Stimulated activated CD8-positive, alpha-beta memory T cell treated with anti-CD3 and anti-CD28 coated beads, Interleukin-4, amount 100 ng/mL, for 24 hours (primary cell): Measurements from ENCODE around the gene ING2.
"Not testable (repeated sequence)": the region's sequence is repeated elsewhere in the genome, so short reads cannot be mapped to it uniquely, and the experiment has no call there.

Experiments
- DNase-seq: peaks from one replicate; pipeline ENCODE4 v3.0.0-alpha.2; 2020; ENCODE audit warnings: low read depth

ING2 gene

GRCh38 chr4:183550345-183551093 is 45.7 kb downstream of the ING2 start:
- DNase-seq: no peak

DNA sequence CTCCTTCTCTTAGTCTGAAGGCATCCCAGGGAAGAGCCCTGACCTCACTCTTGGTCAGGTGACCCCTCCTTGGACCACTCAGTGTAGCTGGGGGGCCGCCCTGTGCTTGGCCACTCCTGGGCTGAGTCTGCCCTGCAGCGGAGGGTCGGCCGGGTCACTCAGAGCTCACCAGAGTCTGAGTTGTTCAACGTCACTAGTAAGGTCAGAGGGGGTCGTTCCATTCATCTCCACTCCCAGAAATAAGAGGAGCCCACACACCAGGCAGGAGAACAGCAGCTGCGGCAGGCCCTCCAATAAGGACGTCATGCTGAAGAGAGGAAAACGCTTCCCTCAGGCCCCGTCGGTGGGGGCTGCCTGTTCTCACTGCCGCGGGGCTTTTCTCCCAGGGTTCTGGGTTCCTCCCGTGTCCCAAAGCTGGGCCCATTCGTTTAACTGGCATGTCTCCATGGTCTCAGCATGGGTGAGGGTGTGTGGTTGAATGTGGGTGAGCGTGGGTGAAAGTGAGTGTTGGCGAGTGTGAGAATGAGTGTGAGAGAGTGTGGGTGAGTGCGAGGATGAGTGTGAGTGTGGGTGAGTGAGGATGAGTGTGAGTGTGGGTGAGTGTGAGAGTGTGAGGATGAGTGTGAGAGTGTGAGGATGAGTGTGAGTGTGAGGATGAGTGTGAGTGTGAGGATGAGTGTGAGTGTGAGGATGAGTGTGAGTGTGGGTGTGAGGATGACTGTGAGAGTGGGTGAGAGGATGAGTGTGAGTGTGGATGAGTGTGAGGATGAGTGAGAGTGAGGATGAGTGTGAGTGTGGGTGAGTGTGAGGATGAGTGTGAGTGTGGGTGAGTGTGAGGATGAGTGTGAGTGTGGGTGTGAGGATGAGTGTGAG is 47.7 kb downstream of the ING2 start:
- DNase-seq: no peak

- not testable (repeated sequence) for DNase-seq
Observed at GRCh38 chr4:183553147-183553478, 48.3 kb downstream of the ING2 start.

DNA sequence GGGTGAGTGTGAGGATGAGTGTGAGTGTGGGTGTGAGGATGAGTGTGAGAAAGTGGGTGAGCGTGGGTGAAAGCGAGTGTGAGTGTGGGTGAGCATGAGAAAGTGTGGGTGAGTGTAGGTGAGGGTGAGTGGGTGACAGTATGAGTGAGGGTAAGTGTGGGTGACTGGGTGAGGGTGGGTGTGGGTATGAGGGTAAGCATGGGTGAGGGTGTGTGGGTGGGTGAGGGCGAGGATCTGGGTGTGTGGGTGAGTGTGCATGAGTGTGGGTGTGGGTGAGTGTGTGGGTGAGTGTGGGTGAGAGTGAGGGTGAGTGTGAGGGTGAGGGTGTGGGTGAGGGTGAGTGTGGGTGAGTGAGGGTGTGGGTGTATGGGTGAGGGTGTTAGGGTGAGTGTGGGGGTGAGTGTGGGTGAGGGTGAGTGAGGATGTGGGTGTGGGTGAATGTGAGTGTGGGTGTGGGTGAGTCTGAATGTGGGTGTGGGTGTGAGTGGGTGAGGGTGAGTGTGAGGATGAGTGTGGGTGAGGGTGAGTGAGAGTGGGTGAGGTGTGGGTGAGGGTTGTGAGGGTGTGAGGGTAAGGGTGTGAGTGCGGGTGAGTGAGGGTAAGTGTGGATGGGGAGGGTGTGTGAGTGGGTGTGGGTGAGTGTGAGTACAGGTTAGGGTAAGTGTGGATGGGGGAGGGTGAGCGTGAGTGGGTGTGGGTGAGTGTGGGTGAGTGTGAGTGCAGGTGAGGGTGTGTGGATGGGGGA is 48.9 kb downstream of the ING2 start:
- no peak for DNase-seq

DNA sequence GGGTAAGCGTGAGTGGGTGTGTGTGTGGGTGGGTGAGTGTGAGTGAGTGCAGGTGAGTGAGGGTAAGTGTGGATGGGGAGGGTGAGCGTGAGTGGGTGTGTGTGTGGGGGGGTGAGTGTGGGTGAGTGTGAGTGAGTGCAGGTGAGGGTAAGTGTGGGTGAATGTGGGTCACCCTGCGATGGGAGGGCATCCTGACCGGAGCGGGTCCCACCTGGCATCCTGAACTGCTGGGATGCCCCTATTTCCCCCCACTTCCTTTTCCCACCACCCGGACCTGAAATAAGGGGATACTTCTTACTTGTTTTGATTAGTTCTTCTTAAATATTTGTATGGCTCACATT is 49.5 kb downstream of the ING2 start:
- DNase-seq: no peak

GRCh38 chr4:183554878-183555585 is 50.2 kb downstream of the ING2 start:
- DNase-seq: no peak

DNA sequence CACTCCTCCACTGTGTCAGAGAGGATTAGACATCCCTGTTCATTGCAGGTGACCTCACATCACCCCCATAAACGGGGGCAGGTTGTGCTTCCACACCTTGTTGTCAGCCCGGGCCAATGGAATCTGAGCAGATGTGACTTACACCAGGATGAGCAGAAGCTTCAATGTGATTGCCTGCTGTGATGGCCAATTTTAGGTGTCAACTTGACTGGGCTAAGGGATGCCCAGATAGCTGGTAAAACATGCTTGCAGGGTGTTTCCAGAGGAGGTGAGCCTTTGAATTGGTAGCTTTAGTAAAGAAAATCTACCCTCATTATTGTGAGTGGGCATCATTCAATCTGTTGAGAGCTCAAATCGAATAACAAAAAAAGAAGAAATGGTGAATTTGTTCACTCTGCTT is 52.1 kb downstream of the ING2 start:
- DNase-seq: no peak

DNA sequence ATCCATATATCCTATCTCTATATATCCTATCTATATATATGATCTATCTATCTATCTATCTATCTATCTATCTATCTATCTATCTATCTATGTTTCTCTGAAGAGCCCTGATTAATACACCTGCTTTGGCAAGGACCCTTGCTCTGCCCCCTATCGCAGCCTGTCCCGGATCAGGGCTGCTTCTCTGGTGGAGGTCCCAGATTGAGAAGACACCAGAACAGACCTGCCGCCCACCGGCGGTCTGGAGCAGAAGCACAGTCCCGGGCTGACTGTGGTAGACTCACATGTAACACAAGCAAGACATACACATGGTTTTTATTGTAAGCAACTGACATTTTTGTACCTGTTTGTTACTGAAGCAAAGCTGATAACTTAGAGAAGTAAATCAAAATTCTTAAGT is 52.8 kb downstream of the ING2 start:
- no peak for DNase-seq

GRCh38 chr4:183558873-183559272 is 54.0 kb downstream of the ING2 start:
- DNase-seq: no peak

DNA sequence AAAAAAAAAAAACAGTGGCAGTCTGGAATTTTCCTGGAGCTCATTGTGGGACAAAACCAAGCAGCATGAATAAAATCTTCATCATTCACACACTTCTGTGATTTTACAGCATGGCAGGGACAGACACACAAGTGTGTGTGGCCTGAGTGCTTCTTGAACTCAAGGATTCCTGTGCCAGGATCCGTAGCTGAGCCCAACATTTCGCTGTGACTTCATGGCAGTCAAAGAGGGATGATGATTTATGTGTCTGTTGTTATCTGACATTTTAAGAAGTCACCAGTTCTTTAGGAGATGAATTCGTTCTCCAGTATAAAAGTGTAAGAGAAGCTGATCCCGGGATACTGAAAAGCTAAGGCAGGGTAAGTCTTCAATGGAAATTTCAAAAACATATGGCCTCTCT is 57.0 kb downstream of the ING2 start:
- DNase-seq: no peak
